ENCODE data around the gene MAP1B.

MAP1B gene

GRCh38 chr5:72256536-72256935, 149.3 kb downstream of the MAP1B start:
- DNase-seq: no peak
